Measurements from ENCODE around the gene TMEM150B. TPM values are rescaled to one million over a fixed set of nuclear protein-coding genes. Genes with fewer than 3 reads are reported as not detected.

Gene TMEM150B
- total RNA-seq, 4 donors from 2014 or later = 2.6 TPM; not detected in 3

GRCh38 chr19:55346725-55347441 lies 21.7 kb upstream of the TMEM150B start:
- Histone ChIP-seq H3K9me3 (no peaks in the 10 kb centered on the region), H3K27ac (no peak overlapping the region), H3K4me3 (no peak overlapping the region), H3K36me3 (no peaks in the 10 kb centered on the region), H3K27me3 (peaks cover 0 to 7% of the 10 kb centered on the region in 2 donors), H3K4me1 (no peaks in the 10 kb centered on the region)
- no peak for TF ChIP-seq POLR2A (IDR thresholded peaks at IDR 0.05)
- TF ChIP-seq, protein P1, sequence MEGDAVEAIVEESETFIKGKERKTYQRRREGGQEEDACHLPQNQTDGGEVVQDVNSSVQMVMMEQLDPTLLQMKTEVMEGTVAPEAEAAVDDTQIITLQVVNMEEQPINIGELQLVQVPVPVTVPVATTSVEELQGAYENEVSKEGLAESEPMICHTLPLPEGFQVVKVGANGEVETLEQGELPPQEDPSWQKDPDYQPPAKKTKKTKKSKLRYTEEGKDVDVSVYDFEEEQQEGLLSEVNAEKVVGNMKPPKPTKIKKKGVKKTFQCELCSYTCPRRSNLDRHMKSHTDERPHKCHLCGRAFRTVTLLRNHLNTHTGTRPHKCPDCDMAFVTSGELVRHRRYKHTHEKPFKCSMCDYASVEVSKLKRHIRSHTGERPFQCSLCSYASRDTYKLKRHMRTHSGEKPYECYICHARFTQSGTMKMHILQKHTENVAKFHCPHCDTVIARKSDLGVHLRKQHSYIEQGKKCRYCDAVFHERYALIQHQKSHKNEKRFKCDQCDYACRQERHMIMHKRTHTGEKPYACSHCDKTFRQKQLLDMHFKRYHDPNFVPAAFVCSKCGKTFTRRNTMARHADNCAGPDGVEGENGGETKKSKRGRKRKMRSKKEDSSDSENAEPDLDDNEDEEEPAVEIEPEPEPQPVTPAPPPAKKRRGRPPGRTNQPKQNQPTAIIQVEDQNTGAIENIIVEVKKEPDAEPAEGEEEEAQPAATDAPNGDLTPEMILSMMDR (IDR thresholded peaks at IDR 0.05) = no peak
- DNase-seq = no peak
- intact Hi-C loops (cut with DNase I; ENCODE audit: low total_unique reads) = no loop called here

GRCh38 chr19:55345818-55346724 lies 20.9 kb upstream of the TMEM150B start:
- Histone ChIP-seq H3K27ac (peak overlapping the region in 1 of 2 donors; percentile 17), H3K4me3 (no peak overlapping the region), H3K36me3 (no peaks in the 10 kb centered on the region), H3K9me3 (no peaks in the 10 kb centered on the region), H3K4me1 (no peaks in the 10 kb centered on the region), H3K27me3 (no peaks in the 10 kb centered on the region)
- TF ChIP-seq, protein P1 (IDR thresholded peaks at IDR 0.05) = no peak
- no peak for TF ChIP-seq POLR2A (IDR thresholded peaks at IDR 0.05)
- DNase-seq = peak; percentile 60 to 67
- intact Hi-C loops (cut with DNase I; ENCODE audit: low total_unique reads) = no loop called here

GRCh38 chr19:55345101-55345817 lies 20.1 kb upstream of the TMEM150B start:
- H3K36me3 ChIP-seq = no peaks in the 10 kb centered on the region
- intact Hi-C loops (cut with DNase I; ENCODE audit: low total_unique reads) = no loop called here

GRCh38 chr19:55344444-55344843 lies 19.3 kb upstream of the TMEM150B start:
- Histone ChIP-seq H3K4me1 (peaks cover 0 to 11% of the 10 kb centered on the region in 2 donors), H3K4me3 (no peak overlapping the region), H3K27me3 (no peaks in the 10 kb centered on the region), H3K27ac (no peak overlapping the region), H3K9me3 (no peaks in the 10 kb centered on the region), H3K36me3 (no peaks in the 10 kb centered on the region)
- DNase-seq = no peak
- intact Hi-C loops (cut with DNase I; ENCODE audit: low total_unique reads) = no loop called here
- TF ChIP-seq POLR2A (IDR thresholded peaks at IDR 0.05) = no peak
- TF ChIP-seq, protein P1 (IDR thresholded peaks at IDR 0.05) = no peak

More at GRCh38 chr19:55345101-55345817, 20.1 kb upstream of the TMEM150B start:
- Histone ChIP-seq H3K4me1 (peaks cover 0 to 8% of the 10 kb centered on the region in 2 donors), H3K9me3 (no peaks in the 10 kb centered on the region), H3K27me3 (no peaks in the 10 kb centered on the region), H3K27ac (peak overlapping the region in 1 of 2 donors; percentile 17), H3K4me3 (no peak overlapping the region)
- no peak for TF ChIP-seq POLR2A (IDR thresholded peaks at IDR 0.05)
- TF ChIP-seq, protein P1 (IDR thresholded peaks at IDR 0.05) = no peak
- DNase-seq = no peak

Measured in uterus (tissue), 4 donors.